ENCODE measurements around the gene TOPORS.

Gene TOPORS

DNA sequence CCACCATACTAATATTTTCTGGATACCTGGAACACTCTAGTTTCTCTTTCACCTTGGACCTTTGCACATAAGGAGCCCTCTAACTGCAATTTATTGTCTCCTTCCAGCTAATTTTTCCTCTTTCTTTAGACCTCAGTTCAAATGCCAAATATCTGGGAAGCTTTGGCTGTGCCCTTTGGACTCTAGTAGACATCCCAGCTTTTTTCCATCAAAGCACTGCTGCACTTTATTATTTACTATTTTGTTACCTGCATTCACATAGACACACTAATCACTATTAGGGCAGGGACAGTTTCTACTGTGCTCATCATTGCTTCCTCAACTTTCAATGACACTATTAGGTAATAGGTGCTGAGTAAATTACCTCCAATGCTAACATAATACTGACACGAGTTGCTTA lies 28.5 kb downstream of the TOPORS start:
- TF ChIP-seq TAF1 (IDR thresholded peaks at IDR 0.05; ENCODE audit: low read depth), result no peak
- TF ChIP-seq, protein P1, sequence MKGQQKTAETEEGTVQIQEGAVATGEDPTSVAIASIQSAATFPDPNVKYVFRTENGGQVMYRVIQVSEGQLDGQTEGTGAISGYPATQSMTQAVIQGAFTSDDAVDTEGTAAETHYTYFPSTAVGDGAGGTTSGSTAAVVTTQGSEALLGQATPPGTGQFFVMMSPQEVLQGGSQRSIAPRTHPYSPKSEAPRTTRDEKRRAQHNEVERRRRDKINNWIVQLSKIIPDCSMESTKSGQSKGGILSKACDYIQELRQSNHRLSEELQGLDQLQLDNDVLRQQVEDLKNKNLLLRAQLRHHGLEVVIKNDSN (IDR thresholded peaks at IDR 0.05), result no peak
- TF ChIP-seq, protein P2, sequence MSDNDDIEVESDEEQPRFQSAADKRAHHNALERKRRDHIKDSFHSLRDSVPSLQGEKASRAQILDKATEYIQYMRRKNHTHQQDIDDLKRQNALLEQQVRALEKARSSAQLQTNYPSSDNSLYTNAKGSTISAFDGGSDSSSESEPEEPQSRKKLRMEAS (IDR thresholded peaks at IDR 0.05), result no peak

DNA sequence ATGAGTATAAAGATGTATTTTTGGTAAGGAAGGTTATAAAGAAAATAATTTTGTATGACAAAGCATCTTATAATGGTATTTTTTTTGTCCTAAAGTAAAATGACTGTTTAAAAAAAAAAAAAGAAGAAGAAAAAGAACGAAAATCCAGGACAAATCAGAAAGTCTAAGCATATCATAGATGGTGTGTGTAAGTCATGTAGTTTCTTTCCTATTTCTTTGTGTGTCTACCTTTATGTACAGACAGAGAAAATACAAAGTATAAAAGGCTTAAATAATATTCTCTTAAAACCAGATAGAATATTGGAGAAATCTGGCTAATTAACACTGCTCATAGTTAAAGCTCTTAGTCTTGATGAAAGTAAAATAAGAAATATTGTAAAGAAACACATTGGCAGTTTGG lies 34.1 kb downstream of the TOPORS start:
- TF ChIP-seq, protein P3, sequence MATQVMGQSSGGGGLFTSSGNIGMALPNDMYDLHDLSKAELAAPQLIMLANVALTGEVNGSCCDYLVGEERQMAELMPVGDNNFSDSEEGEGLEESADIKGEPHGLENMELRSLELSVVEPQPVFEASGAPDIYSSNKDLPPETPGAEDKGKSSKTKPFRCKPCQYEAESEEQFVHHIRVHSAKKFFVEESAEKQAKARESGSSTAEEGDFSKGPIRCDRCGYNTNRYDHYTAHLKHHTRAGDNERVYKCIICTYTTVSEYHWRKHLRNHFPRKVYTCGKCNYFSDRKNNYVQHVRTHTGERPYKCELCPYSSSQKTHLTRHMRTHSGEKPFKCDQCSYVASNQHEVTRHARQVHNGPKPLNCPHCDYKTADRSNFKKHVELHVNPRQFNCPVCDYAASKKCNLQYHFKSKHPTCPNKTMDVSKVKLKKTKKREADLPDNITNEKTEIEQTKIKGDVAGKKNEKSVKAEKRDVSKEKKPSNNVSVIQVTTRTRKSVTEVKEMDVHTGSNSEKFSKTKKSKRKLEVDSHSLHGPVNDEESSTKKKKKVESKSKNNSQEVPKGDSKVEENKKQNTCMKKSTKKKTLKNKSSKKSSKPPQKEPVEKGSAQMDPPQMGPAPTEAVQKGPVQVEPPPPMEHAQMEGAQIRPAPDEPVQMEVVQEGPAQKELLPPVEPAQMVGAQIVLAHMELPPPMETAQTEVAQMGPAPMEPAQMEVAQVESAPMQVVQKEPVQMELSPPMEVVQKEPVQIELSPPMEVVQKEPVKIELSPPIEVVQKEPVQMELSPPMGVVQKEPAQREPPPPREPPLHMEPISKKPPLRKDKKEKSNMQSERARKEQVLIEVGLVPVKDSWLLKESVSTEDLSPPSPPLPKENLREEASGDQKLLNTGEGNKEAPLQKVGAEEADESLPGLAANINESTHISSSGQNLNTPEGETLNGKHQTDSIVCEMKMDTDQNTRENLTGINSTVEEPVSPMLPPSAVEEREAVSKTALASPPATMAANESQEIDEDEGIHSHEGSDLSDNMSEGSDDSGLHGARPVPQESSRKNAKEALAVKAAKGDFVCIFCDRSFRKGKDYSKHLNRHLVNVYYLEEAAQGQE (IDR thresholded peaks at IDR 0.05; ENCODE audit: low read depth), result no peak
- TF ChIP-seq, protein P2 (IDR thresholded peaks at IDR 0.05), result no peak
- TF ChIP-seq EGR1 (IDR thresholded peaks at IDR 0.05) (no peak), YY1 (IDR thresholded peaks at IDR 0.05; ENCODE audit: low read depth) (no peak), TAF1 (IDR thresholded peaks at IDR 0.05; ENCODE audit: low read depth) (no peak), TEAD4 (IDR thresholded peaks at IDR 0.05) (no peak), TCF12 (IDR thresholded peaks at IDR 0.05; ENCODE audit: low read depth) (no peak), NFIC (IDR thresholded peaks at IDR 0.05) (no peak), ZBTB7A (IDR thresholded peaks at IDR 0.05; ENCODE audit: low read depth) (no peak), FOXM1 (IDR thresholded peaks at IDR 0.05; ENCODE audit: borderline replicate concordance, low read depth) (no peak), RAD21 (IDR thresholded peaks at IDR 0.05; ENCODE audit: low read depth) (no peak), CREB1 (IDR thresholded peaks at IDR 0.05; ENCODE audit: low read depth) (no peak), EP300 (IDR thresholded peaks at IDR 0.05; ENCODE audit: borderline replicate concordance) (no peak), CEBPB (IDR thresholded peaks at IDR 0.05) (no peak)
- TF ChIP-seq, protein P1 (IDR thresholded peaks at IDR 0.05), result no peak

DNA sequence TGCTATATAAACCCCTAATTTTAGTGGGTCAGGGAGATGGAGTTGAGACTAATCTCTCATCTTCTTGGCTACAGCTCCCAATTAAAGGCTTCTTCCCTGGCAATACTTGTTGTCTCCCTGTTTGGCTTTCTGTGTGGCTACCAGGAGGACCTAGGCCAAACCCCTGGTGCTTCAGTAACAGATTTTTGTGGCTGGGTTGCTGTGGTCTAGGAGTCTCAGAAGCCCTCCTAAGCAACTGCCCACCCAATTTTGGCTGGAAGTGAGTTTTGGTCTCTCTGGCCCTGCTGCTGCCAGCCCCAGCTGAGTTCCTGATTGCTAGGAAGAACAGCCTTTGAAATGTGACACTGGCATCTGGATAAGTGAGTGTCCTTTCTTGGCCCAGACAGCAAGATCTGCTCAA lies 36.1 kb downstream of the TOPORS start:
- TF ChIP-seq TEAD4 (IDR thresholded peaks at IDR 0.05), result no peak
- no peak for TF ChIP-seq EP300 (IDR thresholded peaks at IDR 0.05; ENCODE audit: borderline replicate concordance)
- TF ChIP-seq, protein P1 (IDR thresholded peaks at IDR 0.05), result no peak
- TF ChIP-seq TAF1 (IDR thresholded peaks at IDR 0.05; ENCODE audit: low read depth), result no peak
- TF ChIP-seq NFIC (IDR thresholded peaks at IDR 0.05), result no peak
- TF ChIP-seq, protein P3 (IDR thresholded peaks at IDR 0.05; ENCODE audit: low read depth), result no peak
- TF ChIP-seq ZBTB7A (IDR thresholded peaks at IDR 0.05; ENCODE audit: low read depth), result no peak
- no peak for TF ChIP-seq CREB1 (IDR thresholded peaks at IDR 0.05; ENCODE audit: low read depth)
- no peak for TF ChIP-seq FOXM1 (IDR thresholded peaks at IDR 0.05; ENCODE audit: borderline replicate concordance, low read depth)
- TF ChIP-seq YY1 (IDR thresholded peaks at IDR 0.05; ENCODE audit: low read depth), result no peak
- TF ChIP-seq, protein P2 (IDR thresholded peaks at IDR 0.05), result no peak
- no peak for TF ChIP-seq RAD21 (IDR thresholded peaks at IDR 0.05; ENCODE audit: low read depth)
- no peak for TF ChIP-seq TCF12 (IDR thresholded peaks at IDR 0.05; ENCODE audit: low read depth)

DNA sequence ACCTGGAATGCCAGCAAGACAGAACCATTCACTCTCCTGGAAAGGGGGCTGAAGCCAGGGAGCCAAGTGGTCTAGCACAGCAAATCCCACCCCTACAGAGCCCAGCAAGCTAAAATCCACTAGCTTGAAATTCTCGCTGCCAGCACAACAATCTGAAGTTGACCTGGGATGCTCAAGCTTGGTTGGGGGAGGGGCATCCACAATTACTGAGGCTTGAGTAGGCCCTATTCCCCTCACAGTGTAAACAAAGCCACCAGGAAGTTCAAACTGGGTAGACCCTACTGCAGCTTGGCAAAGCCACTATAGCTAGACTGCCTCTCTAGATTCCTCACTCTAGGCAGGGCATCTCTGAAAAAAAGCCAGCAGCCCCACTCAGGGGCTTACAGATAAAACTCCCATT lies 43.7 kb downstream of the TOPORS start:
- TF ChIP-seq, protein P2 (IDR thresholded peaks at IDR 0.05), result no peak
- no peak for TF ChIP-seq EGR1 (IDR thresholded peaks at IDR 0.05)
- TF ChIP-seq EP300 (IDR thresholded peaks at IDR 0.05; ENCODE audit: borderline replicate concordance), result no peak
- TF ChIP-seq, protein P3 (IDR thresholded peaks at IDR 0.05; ENCODE audit: low read depth), result no peak
- TF ChIP-seq YY1 (IDR thresholded peaks at IDR 0.05; ENCODE audit: low read depth), result no peak
- no peak for TF ChIP-seq TEAD4 (IDR thresholded peaks at IDR 0.05)
- TF ChIP-seq CEBPB (IDR thresholded peaks at IDR 0.05), result no peak
- no peak for TF ChIP-seq CREB1 (IDR thresholded peaks at IDR 0.05; ENCODE audit: low read depth)
- TF ChIP-seq TAF1 (IDR thresholded peaks at IDR 0.05; ENCODE audit: low read depth), result no peak
- TF ChIP-seq RAD21 (IDR thresholded peaks at IDR 0.05; ENCODE audit: low read depth), result no peak
- TF ChIP-seq, protein P1 (IDR thresholded peaks at IDR 0.05), result no peak

Measured in Ishikawa (cell line).